Fibroblast of pulmonary artery (primary cell): Measurements from ENCODE around the gene SRGAP1.

Source experiments
- DNase-seq: peaks from one replicate; pipeline ENCODE4 v3.0.0-alpha.2; 2010; ENCODE audit warnings: low read depth
- H3K4me3 ChIP-seq: replicated peaks from 2 replicates; pipeline ENCODE4 v1.5.1; 2011; ENCODE audit warnings: low read depth, mild to moderate bottlenecking, control low read depth, low read length, moderate library complexity
- CTCF ChIP-seq: IDR thresholded peaks from 2 replicates; pipeline ENCODE4 v1.5.1; 2011; ENCODE audit warnings: mild to moderate bottlenecking, control low read depth, low read length, inconsistent platforms; ENCODE audit errors: missing control alignments

Gene SRGAP1

GRCh38 chr12:63904653-63905052 lies 60.2 kb downstream of the SRGAP1 start:
- no peak overlapping the region for H3K4me3 ChIP-seq
- TF ChIP-seq CTCF = no peak
- no peak for DNase-seq

- TF ChIP-seq CTCF = no peak
- H3K4me3 ChIP-seq = no peak overlapping the region
- no peak for DNase-seq
Observed at GRCh38 chr12:63905544-63905943, 61.0 kb downstream of the SRGAP1 start.

GRCh38 chr12:63906876-63907275 lies 62.4 kb downstream of the SRGAP1 start:
- no peak for DNase-seq
- TF ChIP-seq CTCF = no peak
- H3K4me3 ChIP-seq = no peak overlapping the region

- TF ChIP-seq CTCF = no peak
- DNase-seq = no peak
- H3K4me3 ChIP-seq = no peak overlapping the region
Observed at GRCh38 chr12:63907561-63907960, 63.1 kb downstream of the SRGAP1 start.

- H3K4me3 ChIP-seq = no peak overlapping the region
- TF ChIP-seq CTCF = no peak
- no peak for DNase-seq
Observed at GRCh38 chr12:63909746-63910145, 65.2 kb downstream of the SRGAP1 start.

- no peak for DNase-seq
- no peak overlapping the region for H3K4me3 ChIP-seq
- TF ChIP-seq CTCF = no peak
Observed at GRCh38 chr12:63911341-63911740, 66.8 kb downstream of the SRGAP1 start.

- no peak for TF ChIP-seq CTCF
- no peak overlapping the region for H3K4me3 ChIP-seq
- DNase-seq = no peak
Observed at GRCh38 chr12:63912651-63913050, 68.2 kb downstream of the SRGAP1 start.
